IMR-90 (cell line): ENCODE measurements around the gene ABCC10.

Experiments used
- BHLHE40 ChIP-seq: fragments of 150-350 bp; IDR thresholded peaks from 2 replicates; pipeline ENCODE4 v1.6.1; 2016; ENCODE audit warnings: mild to moderate bottlenecking, low read depth, low read length
- CEBPB ChIP-seq: IDR thresholded peaks from 2 replicates; pipeline ENCODE4 v1.6.1; 2012; ENCODE audit warnings: low read depth, low read length, improper control_type of control experiment
- CHD1 ChIP-seq: IDR thresholded peaks from 2 replicates; pipeline ENCODE4 v1.6.1; 2012; ENCODE audit warnings: low read depth, low read length, improper control_type of control experiment
- MAZ ChIP-seq: IDR thresholded peaks from 2 replicates; pipeline ENCODE4 v1.6.1; 2012; ENCODE audit warnings: low read depth, mild to moderate bottlenecking, low read length, improper control_type of control experiment, moderate library complexity, borderline replicate concordance
- MXI1 ChIP-seq: IDR thresholded peaks from 2 replicates; pipeline ENCODE4 v1.6.1; 2012; ENCODE audit warnings: low read depth, mild to moderate bottlenecking, low read length, moderate library complexity, borderline replicate concordance
- POLR2A ChIP-seq: IDR thresholded peaks from 2 replicates; pipeline ENCODE4 v1.6.1; 2012; ENCODE audit warnings: mild to moderate bottlenecking, low read depth, low read length
- RAD21 ChIP-seq: IDR thresholded peaks from 2 replicates; pipeline ENCODE4 v1.6.1; 2012; ENCODE audit warnings: low read length, improper control_type of control experiment
- RFX5 ChIP-seq: IDR thresholded peaks from 2 replicates; pipeline ENCODE4 v1.8.0; 2012; ENCODE audit warnings: low read depth, mild to moderate bottlenecking, low read length, moderate library complexity
- SMC3 ChIP-seq: fragments of 150-350 bp; IDR thresholded peaks from 2 replicates; pipeline ENCODE4 v1.6.1; 2016; ENCODE audit warnings: low read depth, mild to moderate bottlenecking, antibody characterized with exemption, low read length, moderate library complexity
- TF ChIP-seq, protein P1 (sequence below): conservative IDR thresholded peaks from 2 replicates; pipeline ENCODE4 v1.5.1; 2012; ENCODE audit warnings: mild to moderate bottlenecking, low read depth, low read length, improper control_type of control experiment
- TF ChIP-seq, protein P2 (sequence below): fragments of 150-350 bp; IDR thresholded peaks from 2 replicates; pipeline ENCODE4 v1.6.1; 2016; ENCODE audit warnings: low read depth, mild to moderate bottlenecking, low read length, moderate library complexity, borderline replicate concordance
- TF ChIP-seq, protein P3 (sequence below): fragments of 150-350 bp; IDR thresholded peaks from 2 replicates; pipeline ENCODE4 v1.6.1; 2017; ENCODE audit warnings: mild to moderate bottlenecking, antibody characterized with exemption, low read length, low read depth

- TF ChIP-seq, protein P1, sequence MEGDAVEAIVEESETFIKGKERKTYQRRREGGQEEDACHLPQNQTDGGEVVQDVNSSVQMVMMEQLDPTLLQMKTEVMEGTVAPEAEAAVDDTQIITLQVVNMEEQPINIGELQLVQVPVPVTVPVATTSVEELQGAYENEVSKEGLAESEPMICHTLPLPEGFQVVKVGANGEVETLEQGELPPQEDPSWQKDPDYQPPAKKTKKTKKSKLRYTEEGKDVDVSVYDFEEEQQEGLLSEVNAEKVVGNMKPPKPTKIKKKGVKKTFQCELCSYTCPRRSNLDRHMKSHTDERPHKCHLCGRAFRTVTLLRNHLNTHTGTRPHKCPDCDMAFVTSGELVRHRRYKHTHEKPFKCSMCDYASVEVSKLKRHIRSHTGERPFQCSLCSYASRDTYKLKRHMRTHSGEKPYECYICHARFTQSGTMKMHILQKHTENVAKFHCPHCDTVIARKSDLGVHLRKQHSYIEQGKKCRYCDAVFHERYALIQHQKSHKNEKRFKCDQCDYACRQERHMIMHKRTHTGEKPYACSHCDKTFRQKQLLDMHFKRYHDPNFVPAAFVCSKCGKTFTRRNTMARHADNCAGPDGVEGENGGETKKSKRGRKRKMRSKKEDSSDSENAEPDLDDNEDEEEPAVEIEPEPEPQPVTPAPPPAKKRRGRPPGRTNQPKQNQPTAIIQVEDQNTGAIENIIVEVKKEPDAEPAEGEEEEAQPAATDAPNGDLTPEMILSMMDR = no peak
- TF ChIP-seq POLR2A = no peak
- no peak for TF ChIP-seq CEBPB
- TF ChIP-seq BHLHE40 = no peak
- TF ChIP-seq RFX5 = no peak
- TF ChIP-seq RAD21 = no peak
- TF ChIP-seq, protein P2, sequence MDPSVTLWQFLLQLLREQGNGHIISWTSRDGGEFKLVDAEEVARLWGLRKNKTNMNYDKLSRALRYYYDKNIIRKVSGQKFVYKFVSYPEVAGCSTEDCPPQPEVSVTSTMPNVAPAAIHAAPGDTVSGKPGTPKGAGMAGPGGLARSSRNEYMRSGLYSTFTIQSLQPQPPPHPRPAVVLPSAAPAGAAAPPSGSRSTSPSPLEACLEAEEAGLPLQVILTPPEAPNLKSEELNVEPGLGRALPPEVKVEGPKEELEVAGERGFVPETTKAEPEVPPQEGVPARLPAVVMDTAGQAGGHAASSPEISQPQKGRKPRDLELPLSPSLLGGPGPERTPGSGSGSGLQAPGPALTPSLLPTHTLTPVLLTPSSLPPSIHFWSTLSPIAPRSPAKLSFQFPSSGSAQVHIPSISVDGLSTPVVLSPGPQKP = no peak
- TF ChIP-seq CHD1 = no peak
- TF ChIP-seq SMC3 = no peak
- no peak for TF ChIP-seq MXI1
- TF ChIP-seq, protein P3, sequence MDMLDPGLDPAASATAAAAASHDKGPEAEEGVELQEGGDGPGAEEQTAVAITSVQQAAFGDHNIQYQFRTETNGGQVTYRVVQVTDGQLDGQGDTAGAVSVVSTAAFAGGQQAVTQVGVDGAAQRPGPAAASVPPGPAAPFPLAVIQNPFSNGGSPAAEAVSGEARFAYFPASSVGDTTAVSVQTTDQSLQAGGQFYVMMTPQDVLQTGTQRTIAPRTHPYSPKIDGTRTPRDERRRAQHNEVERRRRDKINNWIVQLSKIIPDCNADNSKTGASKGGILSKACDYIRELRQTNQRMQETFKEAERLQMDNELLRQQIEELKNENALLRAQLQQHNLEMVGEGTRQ = no peak
- no peak for TF ChIP-seq MAZ
These were observed 61.4 kb downstream of the ABCC10 start for GRCh38 chr6:43488667-43489276.
